Lower lobe of right lung (tissue), 2 donors: ENCODE results near the gene GPR137B. TPM values are rescaled to one million over a fixed set of nuclear protein-coding genes. Genes with fewer than 3 reads are reported as not detected.

Experiments
- ATAC-seq, 2 donors: fragments of 200-7000 bp; cut with Tn5 transposase; one replicate each; pipeline ENCODE4 v1.9.1; 2020 to 2022; ENCODE audit warnings: mild to moderate bottlenecking in 2 of 2, moderate library complexity in 2 of 2
- DNase-seq: peaks from one replicate; pipeline ENCODE4 v3.0.0-alpha.2; 2020
- H3K27ac ChIP-seq: fragments of 200-600 bp; one replicate; pipeline ENCODE4 v1.8.0; 2022
- H3K27me3 ChIP-seq: fragments of 200-600 bp; one replicate; pipeline ENCODE4 v1.8.0; 2022; ENCODE audit warnings: low read depth
- H3K36me3 ChIP-seq: fragments of 200-600 bp; one replicate; pipeline ENCODE4 v1.8.0; 2022; ENCODE audit warnings: mild to moderate bottlenecking
- H3K4me1 ChIP-seq: fragments of 200-600 bp; one replicate; pipeline ENCODE4 v1.8.0; 2022
- H3K4me3 ChIP-seq: fragments of 200-600 bp; one replicate; pipeline ENCODE4 v1.8.0; 2022; ENCODE audit warnings: mild to moderate bottlenecking
- H3K9me3 ChIP-seq: fragments of 200-600 bp; one replicate; pipeline ENCODE4 v1.8.0; 2022
- CTCF ChIP-seq: fragments of 200-600 bp; IDR thresholded peaks from one replicate; pipeline ENCODE4 v1.8.0; 2022; ENCODE audit warnings: antibody characterized with exemption, mild to moderate bottlenecking
- intact Hi-C: fragments of 100-400 bp; cut with DNase I; formaldehyde crosslinking; loops from one replicate; pipeline ENCODE4 v1.11.0; 2022
- total RNA-seq: library from RNA; stranded (reverse); fragmentation: NEBNext Ultra II Directional; extraction: Animal tissue kit (Norgen Biotek cat#: 25700); gene quantifications from one replicate; pipeline ENCODE4 v1.2.1, GENCODE V29; 2021
- donor health status: DM: no; HTN: yes; CAD: no; lungs with severe emphysema.

GPR137B gene
- total RNA-seq, 1 donor from 2014 or later = 38.3 TPM

- Histone ChIP-seq H3K4me1 (no peaks in the 10 kb centered on the region), H3K36me3 (no peaks in the 10 kb centered on the region), H3K27ac (no peak overlapping the region), H3K27me3 (peaks cover 4% of the 10 kb centered on the region), H3K4me3 (no peak overlapping the region), H3K9me3 (no peaks in the 10 kb centered on the region)
- DNase-seq = no peak
- ATAC-seq = peak in 1 of 2 donors; percentile 57
- peak; percentile 83 for TF ChIP-seq CTCF
- intact Hi-C loops = no loop called here
These were observed 38.6 kb upstream of the GPR137B start for GRCh38 chr1:236103646-236104218.

- Histone ChIP-seq H3K4me1 (no peaks in the 10 kb centered on the region), H3K27ac (no peak overlapping the region), H3K36me3 (no peaks in the 10 kb centered on the region), H3K4me3 (no peak overlapping the region), H3K27me3 (no peaks in the 10 kb centered on the region), H3K9me3 (no peaks in the 10 kb centered on the region)
- no peak for TF ChIP-seq CTCF
- intact Hi-C loops = no loop called here
- DNase-seq = no peak
- no peak for ATAC-seq
These were observed 35.0 kb upstream of the GPR137B start for GRCh38 chr1:236107121-236107907.

- TF ChIP-seq CTCF = no peak
- no peak for DNase-seq
- intact Hi-C loops = no loop called here
- H3K27ac ChIP-seq = no peak overlapping the region
- no peaks in the 10 kb centered on the region for H3K36me3 ChIP-seq
- H3K27me3 ChIP-seq = no peaks in the 10 kb centered on the region
- no peaks in the 10 kb centered on the region for H3K9me3 ChIP-seq
- no peaks in the 10 kb centered on the region for H3K4me1 ChIP-seq
- ATAC-seq = no peak
- no peak overlapping the region for H3K4me3 ChIP-seq
These were observed 34.2 kb upstream of the GPR137B start for GRCh38 chr1:236108027-236108648.

GRCh38 chr1:236110137-236110536 lies 32.2 kb upstream of the GPR137B start:
- no peak for DNase-seq
- no peak for ATAC-seq

More at GRCh38 chr1:236110137-236110536, 32.2 kb upstream of the GPR137B start:
- Histone ChIP-seq H3K27me3 (no peaks in the 10 kb centered on the region), H3K27ac (no peak overlapping the region), H3K36me3 (no peaks in the 10 kb centered on the region), H3K9me3 (no peaks in the 10 kb centered on the region), H3K4me3 (no peak overlapping the region), H3K4me1 (no peaks in the 10 kb centered on the region)
- intact Hi-C loops = no loop called here
- TF ChIP-seq CTCF = no peak
